ENCODE results near the gene RSPO4. TPM values are rescaled to one million over a fixed set of nuclear protein-coding genes. Genes with fewer than 3 reads are reported as not detected.
A peak's percentile ranks its signal among the peaks of the same experiment; 100 is the strongest.

Gene RSPO4
- total RNA-seq, 2 donors from 2014 or later, result 0.24 TPM; not detected in 1

DNA sequence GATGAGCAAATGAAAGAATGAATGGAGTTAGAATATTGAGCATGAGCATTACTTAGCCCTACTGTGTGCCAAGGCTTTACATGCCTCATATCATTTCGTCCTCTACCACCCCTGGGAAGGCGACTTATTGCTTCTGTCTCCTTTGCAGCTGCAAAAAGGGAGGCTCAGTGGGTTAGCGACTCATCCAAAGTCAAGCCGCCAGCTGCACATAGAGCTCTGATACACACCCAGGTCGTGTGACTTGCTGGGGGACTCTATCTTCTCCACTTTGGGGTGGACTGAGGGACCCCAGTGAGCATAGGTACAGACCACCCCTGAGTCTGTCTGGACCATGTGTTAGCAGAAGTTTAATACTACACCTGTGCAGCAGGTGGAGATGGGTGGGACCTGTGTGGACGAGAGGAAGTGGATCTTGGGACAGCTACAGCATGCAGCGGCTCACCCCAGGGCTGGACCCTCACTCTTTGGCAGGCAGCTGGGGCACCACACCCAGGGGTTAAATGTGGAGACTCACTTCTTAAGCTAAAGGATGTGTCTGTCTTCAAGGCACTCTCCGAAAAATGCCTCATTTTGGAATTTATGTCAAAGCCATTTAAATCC is 49.8 kb downstream of the RSPO4 start:
- intact Hi-C loops (cut with DNase I), result loop anchor here in 1 of 2 donors (10.0 kb wide), 1 partner anchor 137 kb away; no protein-coding TSS in a partner anchor
- DNase-seq (ENCODE audit: low spot score), result peak; percentile 69

DNA sequence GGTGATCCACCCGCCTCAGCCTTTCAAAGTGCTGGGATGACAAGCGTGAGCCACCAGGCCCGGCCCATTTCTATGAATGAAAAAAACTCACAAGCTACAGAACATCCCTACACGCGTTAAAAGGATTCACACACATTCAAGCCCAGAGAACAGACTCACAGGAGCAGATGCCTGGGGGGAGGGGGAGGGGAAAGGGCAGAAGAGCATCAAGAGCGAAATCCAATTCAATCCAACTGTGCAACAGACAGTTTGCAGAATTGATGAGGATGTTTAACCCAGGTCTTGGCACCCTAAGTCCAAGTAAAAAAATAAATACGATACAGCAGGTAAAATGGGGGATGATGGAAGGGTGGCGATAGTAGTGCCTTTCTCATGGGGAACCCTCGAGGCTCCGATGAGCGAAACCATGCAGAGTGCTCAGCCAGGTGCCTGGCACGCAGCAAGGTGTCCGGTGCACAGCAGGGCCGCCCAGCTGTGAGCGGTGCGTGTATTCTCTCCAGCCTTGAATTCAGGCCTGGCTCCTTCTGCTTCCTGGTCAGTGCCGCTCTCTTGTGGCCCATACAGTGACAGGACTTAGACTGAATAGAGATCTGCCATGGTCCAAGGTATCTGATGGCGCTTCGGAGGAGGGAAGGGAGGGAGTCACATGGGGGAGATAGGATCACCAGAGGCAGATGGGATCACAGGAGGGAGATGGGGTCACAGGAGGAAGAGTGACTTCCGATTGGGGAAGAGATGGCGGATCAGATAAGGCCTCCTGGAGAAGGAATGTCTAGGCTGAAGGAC is 50.5 kb downstream of the RSPO4 start:
- DNase-seq (ENCODE audit: low spot score), result peak; percentile 16
- intact Hi-C loops (cut with DNase I), result loop anchor here in 1 of 2 donors (10.0 kb wide), 1 partner anchor 137 kb away; no protein-coding TSS in a partner anchor

DNA sequence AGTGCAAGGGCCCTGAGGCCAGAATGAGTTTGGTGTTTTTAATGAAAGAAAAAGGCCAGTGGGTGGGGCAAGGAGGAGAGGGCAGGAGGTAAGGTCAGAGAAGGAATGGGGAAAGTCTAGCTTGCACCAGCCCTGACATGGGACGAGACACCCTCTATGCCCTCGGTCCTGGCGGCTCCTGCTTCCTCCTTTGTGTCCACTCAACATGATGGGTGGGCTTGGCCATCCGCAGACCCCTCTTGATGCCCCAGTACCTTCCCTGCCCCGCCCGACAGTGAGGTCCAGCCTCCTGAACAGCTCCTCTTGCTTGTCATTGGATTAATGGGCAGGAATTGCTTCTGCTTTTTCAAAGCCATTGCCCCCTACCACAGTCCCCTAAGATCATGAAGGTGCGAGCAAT is 52.4 kb downstream of the RSPO4 start:
- intact Hi-C loops (cut with DNase I), result loop anchor here in 1 of 2 donors (10.0 kb wide), 1 partner anchor 135 kb away; no protein-coding TSS in a partner anchor
- peak; percentile 34 for DNase-seq (ENCODE audit: low spot score)

DNA sequence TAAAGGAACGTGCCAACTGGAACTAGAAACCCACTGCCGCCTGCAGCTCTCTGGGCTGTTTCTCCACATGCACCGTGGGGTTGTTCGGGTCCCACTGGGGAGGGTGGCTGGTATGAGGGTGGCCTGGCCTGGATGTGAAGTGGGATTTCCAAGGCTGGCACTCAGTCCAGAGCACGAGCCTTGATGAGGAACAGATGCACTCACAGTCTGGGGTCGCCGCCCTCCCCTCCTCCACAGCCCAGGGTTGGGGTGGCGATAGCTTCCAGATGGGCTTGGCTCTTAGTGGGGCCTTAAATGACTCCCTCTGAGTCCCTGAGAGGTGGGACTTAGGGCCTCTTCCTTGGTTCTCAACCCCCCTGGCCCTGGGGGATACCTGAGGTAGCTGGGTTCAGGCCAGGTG is 55.3 kb downstream of the RSPO4 start:
- intact Hi-C loops (cut with DNase I), result no loop called here
- DNase-seq (ENCODE audit: low spot score), result peak; percentile 43

DNA sequence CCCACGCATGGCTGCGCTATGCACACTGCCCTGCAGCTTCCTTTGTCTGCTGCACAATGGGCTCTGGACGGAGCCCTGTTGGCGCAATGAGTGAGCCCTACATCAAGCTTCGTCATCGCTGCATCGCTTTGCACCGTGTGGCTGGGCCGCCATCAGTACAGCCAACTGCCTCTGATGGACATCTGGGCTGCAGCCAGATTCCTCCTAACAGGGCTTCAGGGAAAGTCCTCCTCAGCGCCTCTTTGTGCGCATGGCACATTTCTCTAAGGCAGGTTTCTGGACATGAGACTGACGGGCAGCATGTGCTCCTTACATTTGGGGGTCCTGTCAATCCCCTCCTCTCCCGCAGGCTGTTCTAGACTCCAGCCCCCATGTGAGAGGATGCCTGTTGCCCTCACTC is 56.3 kb downstream of the RSPO4 start:
- intact Hi-C loops (cut with DNase I), result no loop called here
- DNase-seq (ENCODE audit: low spot score), result peak; percentile 50

DNA sequence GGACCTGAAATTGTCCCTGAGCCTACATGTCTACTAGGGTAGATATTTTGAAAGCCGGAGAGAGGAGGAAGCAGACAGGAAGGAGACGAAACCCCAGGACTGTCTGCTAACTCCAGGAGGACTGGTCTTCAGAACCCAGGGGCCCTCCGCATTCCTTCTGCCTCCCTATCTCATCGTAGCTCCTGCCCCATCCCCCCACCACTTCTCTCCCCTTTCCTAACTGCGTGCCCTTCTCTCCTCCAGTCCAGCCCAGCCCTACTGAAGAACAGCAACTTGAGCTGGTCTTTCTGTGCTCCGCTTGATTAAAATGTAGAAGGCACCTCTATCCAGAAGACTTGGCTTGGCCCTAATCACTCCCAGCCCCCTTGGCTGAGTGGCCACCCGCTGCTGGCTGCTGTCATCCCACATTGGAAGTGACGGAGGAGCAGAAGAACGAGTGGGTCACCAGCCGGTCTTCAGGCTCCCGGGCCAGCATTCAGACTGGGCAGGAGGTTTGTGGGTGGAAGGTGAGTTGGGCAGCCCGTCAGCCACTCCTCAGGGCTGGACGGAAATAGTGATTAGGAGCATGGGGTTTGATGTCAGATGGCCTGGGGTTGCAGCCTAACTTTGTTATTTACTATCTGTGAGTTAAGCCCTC is 57.2 kb downstream of the RSPO4 start:
- intact Hi-C loops (cut with DNase I), result no loop called here
- DNase-seq (ENCODE audit: low spot score), result peak; percentile 48

DNA sequence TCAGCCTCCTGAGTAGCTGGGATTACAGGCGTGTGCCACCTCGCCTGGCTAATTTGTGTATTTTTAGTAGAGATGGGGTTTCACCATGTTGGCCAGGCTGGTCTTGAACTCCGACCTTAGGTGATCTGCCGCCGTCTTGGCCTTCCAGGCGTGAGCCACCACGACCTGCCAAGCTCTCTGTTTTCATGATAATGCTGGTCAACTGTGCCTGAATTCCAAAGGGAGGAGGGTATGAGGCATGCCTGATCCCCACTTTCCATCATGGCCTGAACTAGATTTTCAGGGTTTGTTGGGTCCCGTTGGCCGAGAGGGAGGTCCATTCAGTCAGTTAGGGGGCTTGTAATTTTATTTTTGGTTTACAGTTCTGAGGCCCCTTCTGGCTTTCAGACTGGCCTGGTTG is 58.0 kb downstream of the RSPO4 start:
- intact Hi-C loops (cut with DNase I), result no loop called here
- peak; percentile 46 for DNase-seq (ENCODE audit: low spot score)

DNA sequence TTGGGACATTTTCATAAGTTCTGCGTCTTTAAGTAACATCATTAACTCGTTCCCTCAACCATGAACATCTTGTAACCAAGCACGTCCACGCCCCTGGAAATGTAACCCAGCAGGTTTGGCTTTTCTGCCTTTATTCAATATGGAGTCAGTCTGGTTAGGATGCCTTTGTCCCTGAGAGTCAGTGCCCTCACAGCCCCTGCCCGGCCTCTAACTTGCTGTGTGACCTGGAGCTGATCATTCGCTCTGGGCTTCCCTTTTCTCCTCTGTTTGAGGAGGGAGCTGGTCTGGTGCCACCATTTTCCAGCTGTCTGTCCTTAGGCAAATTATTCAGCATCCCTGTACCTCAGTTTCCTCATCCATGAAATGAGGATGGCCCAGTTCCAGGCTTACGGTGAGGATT is 59.5 kb downstream of the RSPO4 start:
- DNase-seq (ENCODE audit: low spot score), result peak; percentile 35
- intact Hi-C loops (cut with DNase I), result no loop called here

DNA sequence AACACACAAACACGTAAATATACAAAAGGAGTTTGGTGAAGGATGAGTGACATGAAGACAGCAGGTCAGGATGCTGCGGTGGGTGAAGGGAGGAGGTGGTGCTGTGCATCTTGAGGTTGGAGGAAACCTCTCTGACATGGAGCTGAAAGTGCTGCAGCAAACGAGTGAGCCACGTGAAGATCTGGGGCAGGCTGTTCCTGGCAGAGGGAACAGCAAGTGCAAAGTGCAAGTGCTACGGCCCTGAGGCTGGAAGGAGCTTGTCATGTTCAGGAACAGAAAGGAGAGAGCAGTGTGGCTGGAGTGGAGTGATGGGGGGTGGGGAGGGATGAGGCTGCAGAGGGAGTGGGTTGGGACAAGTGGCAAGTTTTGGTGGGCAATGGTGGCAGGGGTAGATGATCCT is 61.2 kb downstream of the RSPO4 start:
- DNase-seq (ENCODE audit: low spot score), result peak; percentile 78
- intact Hi-C loops (cut with DNase I), result no loop called here

DNA sequence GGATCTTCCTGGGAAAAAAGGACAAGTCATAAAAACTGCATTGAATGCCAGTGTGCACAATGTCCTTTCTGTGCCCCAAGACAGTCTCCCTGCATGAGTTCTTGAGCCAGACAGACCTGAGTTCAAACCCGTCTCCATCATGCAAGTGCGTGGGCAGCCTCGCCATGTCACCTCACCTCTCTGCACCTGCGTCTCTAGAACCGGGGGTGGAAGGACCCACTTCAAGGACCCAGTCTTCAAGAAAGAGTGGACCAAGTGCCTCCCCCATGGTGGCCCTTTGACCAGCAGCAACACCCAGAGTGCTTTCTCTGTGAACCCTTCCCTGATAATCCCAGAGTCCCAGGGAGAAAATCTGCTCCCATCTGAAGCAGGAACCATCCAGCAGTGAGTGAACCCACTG is 62.5 kb downstream of the RSPO4 start:
- peak; percentile 68 for DNase-seq (ENCODE audit: low spot score)
- intact Hi-C loops (cut with DNase I), result no loop called here

DNA sequence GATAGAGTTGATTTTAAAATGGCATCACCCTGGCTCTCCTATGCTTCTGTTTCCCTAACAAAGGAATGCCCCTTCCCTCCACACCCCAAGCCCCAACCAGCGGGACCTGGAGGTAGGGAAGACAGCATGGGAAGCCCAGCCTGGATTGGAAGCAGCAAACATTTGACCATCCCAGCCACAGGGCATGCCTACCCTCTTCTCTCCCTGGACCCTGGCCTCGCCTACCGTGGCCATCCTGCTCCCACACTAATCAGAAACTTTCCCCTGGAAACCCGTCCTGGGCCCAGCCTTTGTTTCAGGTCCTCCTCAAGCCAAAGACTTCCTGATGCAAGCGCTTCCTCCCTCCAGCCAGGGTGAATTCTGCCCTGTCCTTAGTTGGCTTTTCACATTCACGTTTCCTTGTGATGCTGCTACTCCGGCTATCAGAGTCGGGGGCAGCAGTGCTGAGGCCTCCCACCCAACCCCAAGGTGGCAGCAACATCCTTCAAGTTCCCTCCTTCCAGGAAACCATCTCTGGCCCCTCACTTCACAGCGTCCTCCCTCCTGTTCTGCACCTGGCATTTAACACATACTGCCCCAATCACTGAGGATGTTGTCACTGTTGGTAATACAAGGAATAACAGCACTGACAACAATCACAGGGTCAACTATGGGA is 67.8 kb downstream of the RSPO4 start:
- peak; percentile 59 for DNase-seq (ENCODE audit: low spot score)
- intact Hi-C loops (cut with DNase I), result no loop called here

DNA sequence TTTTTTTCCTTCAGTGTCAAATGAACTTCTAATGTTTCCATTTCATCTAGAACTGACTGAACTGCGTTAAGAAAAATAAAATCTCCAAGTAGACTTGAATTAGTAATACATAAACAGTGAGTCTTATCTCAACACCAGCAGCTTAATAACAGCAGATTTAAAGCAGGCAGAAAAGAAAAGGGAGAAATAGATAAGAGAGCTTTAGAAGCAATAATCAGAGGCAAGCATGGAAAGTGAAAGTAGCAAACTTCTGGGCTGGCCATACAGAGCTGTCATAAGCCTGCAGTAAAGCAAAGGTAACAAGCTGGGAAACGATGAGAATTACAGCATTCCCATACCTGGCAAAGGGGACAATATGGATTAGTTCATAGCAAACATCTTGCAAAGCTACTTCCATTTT is 69.1 kb downstream of the RSPO4 start:
- intact Hi-C loops (cut with DNase I), result no loop called here
- no peak for DNase-seq (ENCODE audit: low spot score)

DNA sequence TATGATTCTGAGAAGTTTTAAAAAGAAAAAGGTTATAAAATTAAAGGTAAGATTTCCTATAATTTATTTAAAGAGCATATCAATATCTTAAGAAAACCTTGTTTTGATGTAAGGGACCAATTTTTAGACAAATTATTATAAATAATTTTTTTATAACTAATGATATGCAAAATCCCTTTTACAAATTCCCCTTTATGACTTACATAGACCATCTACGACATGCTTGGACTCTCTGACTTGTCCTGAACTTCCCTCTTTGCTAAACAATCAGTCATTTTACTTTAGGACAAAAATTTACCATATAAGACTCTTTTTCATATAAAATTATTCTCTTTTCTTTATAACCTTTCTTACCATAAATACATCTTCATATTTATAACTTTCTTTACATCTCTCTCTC is 70.7 kb downstream of the RSPO4 start:
- intact Hi-C loops (cut with DNase I), result no loop called here
- DNase-seq (ENCODE audit: low spot score), result no peak

DNA sequence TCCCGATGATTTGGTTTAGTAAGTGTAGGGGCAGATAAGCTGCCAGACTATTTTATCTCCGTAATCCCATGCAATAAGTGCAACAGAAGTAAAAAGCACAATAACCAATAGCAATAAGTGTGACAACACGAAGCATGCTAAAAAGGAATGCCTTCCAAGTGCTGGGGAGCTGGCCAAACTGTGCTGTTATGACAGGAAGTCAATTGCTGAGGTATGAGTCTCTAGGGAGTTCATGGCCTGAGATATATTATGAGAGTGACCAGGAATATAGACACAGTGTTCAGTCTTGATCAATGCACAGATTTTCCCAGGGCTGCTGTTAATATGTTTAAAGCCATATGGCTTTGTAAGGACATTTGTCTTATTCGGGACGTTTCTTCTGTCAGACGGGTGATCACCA is 75.4 kb downstream of the RSPO4 start:
- DNase-seq (ENCODE audit: low spot score), result no peak
- intact Hi-C loops (cut with DNase I), result no loop called here

DNA sequence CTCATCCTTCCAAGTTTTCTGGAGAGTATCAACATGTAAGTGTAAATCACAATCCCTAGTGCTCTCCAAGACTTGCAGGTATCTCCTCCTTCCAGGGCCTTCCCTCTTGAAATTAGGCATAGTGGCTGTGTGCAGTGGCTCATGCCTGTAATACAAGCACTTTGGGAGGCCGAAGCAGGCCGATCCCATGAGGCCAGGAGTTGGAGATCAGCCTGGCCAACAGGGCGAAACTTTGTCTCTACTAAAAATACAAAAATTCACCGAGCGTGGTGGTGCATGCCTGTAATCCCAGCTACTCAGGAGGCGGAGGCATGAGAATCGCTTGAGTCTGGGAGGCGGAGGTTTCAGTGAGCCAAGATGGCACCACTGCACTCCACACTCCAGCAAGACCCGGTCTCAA is 76.6 kb downstream of the RSPO4 start:
- peak; percentile 55 for DNase-seq (ENCODE audit: low spot score)
- intact Hi-C loops (cut with DNase I), result no loop called here

DNA sequence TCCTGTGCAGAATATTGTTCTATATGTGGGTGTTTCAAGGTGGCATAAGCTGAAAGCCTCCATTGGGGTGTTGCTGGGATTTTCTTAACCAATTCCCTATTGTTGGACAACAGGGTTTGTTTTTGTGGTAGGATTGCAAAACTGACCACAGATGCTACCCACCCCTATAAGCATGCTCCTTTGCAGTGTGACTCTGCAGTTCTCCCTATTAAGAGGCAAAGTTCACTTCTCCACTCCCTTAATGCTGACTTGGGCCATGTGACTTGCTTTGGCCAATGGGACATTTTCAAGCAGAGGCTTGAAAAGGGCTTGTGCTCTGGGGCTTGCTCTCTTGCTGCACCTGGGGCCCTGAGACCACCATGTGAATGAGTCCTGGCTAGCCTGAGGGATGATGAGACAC is 77.5 kb downstream of the RSPO4 start:
- intact Hi-C loops (cut with DNase I), result no loop called here
- DNase-seq (ENCODE audit: low spot score), result no peak

DNA sequence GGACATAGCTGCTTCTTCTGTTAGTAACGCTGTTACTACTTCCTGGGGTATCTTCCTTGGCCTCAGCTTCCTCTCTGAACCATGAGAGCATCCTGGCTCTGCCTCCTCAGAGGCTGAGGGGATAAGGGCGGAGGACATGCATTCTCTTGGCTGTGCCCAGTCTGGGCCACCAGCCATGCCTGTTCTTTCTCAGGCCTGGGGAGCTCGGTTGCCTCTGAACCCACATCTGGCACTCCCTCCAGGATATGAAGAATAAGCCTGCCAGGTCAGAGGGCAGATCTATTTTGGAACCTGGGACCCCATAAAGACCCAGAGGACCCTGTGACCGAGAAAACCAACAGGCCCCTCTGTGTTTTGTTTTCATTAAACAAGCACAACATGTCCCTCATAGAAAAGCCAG is 79.3 kb downstream of the RSPO4 start:
- peak; percentile 43 for DNase-seq (ENCODE audit: low spot score)
- intact Hi-C loops (cut with DNase I), result no loop called here

DNA sequence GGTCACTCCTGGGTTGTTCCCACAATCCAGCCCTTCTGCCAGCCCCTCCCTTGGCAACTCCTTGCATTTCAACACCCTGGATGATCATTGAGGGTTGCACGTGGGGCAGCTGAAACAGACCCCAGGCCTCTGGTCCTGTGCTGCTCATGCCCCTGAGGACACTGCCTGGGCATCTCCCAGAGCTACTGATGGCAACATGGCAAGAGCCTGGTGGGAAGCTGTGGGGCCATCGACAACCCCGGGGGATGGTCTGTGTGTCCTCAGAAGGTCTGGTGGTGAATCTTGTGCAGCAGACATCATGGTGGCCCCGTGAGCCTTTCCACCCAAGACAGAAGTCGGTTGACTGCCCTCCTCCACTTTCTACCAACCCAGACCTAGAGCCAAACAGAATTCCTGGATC is 81.0 kb downstream of the RSPO4 start:
- peak; percentile 36 for DNase-seq (ENCODE audit: low spot score)
- intact Hi-C loops (cut with DNase I), result no loop called here

DNA sequence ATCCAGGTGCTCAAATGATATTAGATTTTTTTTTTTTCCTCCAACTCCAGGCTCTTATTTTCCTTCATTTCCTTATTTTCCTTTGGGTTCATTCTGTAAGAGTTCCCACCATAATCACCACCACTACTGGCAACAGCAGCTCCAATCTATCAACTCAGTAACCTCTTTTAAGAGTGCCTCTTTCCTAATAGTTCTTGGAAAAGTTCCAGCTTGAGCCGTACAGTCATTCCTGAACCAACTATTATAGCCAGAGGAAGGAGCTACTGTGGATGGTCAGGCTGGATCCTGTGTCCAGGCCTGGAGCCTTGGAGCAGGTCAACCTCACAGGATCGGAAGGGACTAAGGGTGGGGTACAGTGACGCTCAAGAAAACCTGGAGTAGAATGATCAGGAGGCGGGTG is 81.8 kb downstream of the RSPO4 start:
- intact Hi-C loops (cut with DNase I), result no loop called here
- DNase-seq (ENCODE audit: low spot score), result no peak

DNA sequence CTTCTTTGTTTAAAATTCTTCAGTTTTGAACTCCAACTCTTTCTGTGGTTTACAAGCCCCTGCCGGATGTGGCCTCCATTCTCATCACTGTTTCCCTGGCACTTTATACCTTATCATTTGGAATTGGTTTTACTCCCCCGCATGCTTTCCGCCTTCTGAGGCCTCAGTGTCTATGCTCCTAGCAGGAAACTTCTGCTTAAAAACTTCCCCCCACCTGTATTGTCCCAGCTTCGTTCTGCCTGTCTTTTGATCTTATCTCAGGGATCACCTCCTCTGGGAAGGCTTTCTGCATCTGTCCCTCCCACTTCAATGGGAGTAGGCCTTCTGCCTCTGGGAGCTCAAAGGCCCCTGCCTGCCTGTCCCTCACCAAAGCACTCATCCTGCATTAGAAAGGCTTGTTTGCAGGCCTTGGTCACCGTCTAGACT is 82.6 kb downstream of the RSPO4 start:
- DNase-seq (ENCODE audit: low spot score), result no peak
- intact Hi-C loops (cut with DNase I), result no loop called here
